Kidney (tissue), 14 donors: ENCODE data around the gene POGZ. TPM values are rescaled to one million over a fixed set of nuclear protein-coding genes. Genes with fewer than 3 reads are reported as not detected.

ENCODE experiments used
- DNase-seq, 5 donors: peaks; one replicate each; pipeline ENCODE4 v3.0.0-alpha.2; 2013 to 2020
- FAIRE-seq: peaks from 2 replicates; lab custom pipeline; 2012; peaks lifted over from hg19 to GRCh38; lab: Jason Lieb, UNC
- H3K27ac ChIP-seq, 2 donors: one replicate each; pipeline ENCODE4 v1.7.0; 2013; ENCODE audit warnings: low read depth in 2 of 2, low read length in 2 of 2, inconsistent platforms in 1 of 2
- H3K27me3 ChIP-seq: one replicate; pipeline ENCODE4 v1.7.1; 2013; ENCODE audit warnings: low read length, inconsistent platforms; ENCODE audit not compliant: control insufficient read depth, insufficient read depth
- H3K36me3 ChIP-seq, 3 donors: one replicate each; pipeline versions ENCODE4 v1.7.0 to v1.7.1; 2013; ENCODE audit warnings: low read length in 3 of 3, control low read depth in 1 of 3, inconsistent platforms in 1 of 3; ENCODE audit not compliant: insufficient read depth in 3 of 3, control insufficient read depth in 2 of 3
- H3K4me1 ChIP-seq, 3 donors: one replicate each; pipeline versions ENCODE4 v1.7.0 to v1.7.1; 2013; ENCODE audit warnings: low read length in 3 of 3, inconsistent platforms in 1 of 3, low read depth in 1 of 3; ENCODE audit not compliant: control insufficient read depth in 2 of 3, insufficient read depth in 2 of 3
- H3K4me3 ChIP-seq, 3 donors: one replicate each; pipeline versions ENCODE4 v1.7.0 to v1.8.1; 2013; ENCODE audit warnings: low read length in 3 of 3, control low read depth in 1 of 3, inconsistent platforms in 1 of 3
- H3K9ac ChIP-seq, 3 donors: one replicate each; pipeline versions ENCODE4 v1.7.0 to v1.7.1; 2013; ENCODE audit warnings: low read length in 3 of 3, control low read depth in 1 of 3, inconsistent platforms in 1 of 3
- H3K9me3 ChIP-seq, 3 donors: one replicate each; pipeline versions ENCODE4 v1.7.0 to v1.7.1; 2013; ENCODE audit warnings: low read length in 3 of 3, control low read depth in 1 of 3, inconsistent platforms in 1 of 3; ENCODE audit not compliant: control insufficient read depth in 2 of 3, insufficient read depth in 1 of 3
- CTCF ChIP-seq: IDR thresholded peaks from 3 replicates; pipeline ENCODE4 v1.5.1; 2012; ENCODE audit warnings: mild to moderate bottlenecking, moderate library complexity, borderline replicate concordance; ENCODE audit not compliant: insufficient read depth; ENCODE audit errors: extremely low read depth
- intact Hi-C: fragments of 100-400 bp; cut with DNase I; formaldehyde crosslinking; loops from one replicate; pipeline ENCODE4 v1.11.1; 2022
- polyA plus RNA-seq: library from polyadenylated mRNA; stranded (reverse); fragments of 350-450 nt; fragmentation: Illumina TruSeq; extraction: RNeasy Lipid Tissue Mini Kit (QIAGEN cat#74804); gene quantifications from one replicate; pipeline ENCODE4 v1.2.3, GENCODE V29; 2014; ENCODE audit warnings: low read depth, low replicate concordance; ENCODE audit not compliant: insufficient read depth
- total RNA-seq: library from RNA; stranded (reverse); fragmentation: NEBNext Ultra II Directional; extraction: Animal tissue kit (Norgen Biotek cat#: 25700); gene quantifications from one replicate; pipeline ENCODE4 v1.2.1, GENCODE V29; 2021
- donor health status: control.
- donor health status: control.
- donor health status: control.
- donor health status: control.
- donor health status: control.
- donor health status: DM: yes; HTN: yes; CAD: no.
- donor health status: Normal renal cell carcinoma (clear cell type).

Gene POGZ
- total and polyA plus RNA-seq, 2 donors from 2014 or later, result 16.4 to 96.6 TPM

- no peaks in the 10 kb centered on the region for H3K9me3 ChIP-seq
- TF ChIP-seq CTCF, result no peak
- intact Hi-C loops, result no loop called here
- H3K4me1 ChIP-seq, result peaks cover 2 to 11% (median 7%) of the 10 kb centered on the region in 3 donors
- no peak overlapping the region for H3K4me3 ChIP-seq
- H3K36me3 ChIP-seq, result no peaks in the 10 kb centered on the region
- H3K9ac ChIP-seq, result no peak overlapping the region
- FAIRE-seq (no peak), DNase-seq (no peak)
- H3K27ac ChIP-seq, result no peak overlapping the region
- no peaks in the 10 kb centered on the region for H3K27me3 ChIP-seq
Measured at GRCh38 chr1:151455231-151455630, 4.1 kb downstream of the POGZ start.

GRCh38 chr1:151447696-151448095 lies 11.6 kb downstream of the POGZ start:
- H3K4me3 ChIP-seq, result no peak overlapping the region
- H3K27ac ChIP-seq, result no peak overlapping the region
- no peaks in the 10 kb centered on the region for H3K27me3 ChIP-seq
- no peaks in the 10 kb centered on the region for H3K4me1 ChIP-seq
- DNase-seq, result no peak
- H3K9ac ChIP-seq, result no peak overlapping the region
- intact Hi-C loops, result no loop called here
- H3K36me3 ChIP-seq, result no peaks in the 10 kb centered on the region
- FAIRE-seq, result no peak
- TF ChIP-seq CTCF, result no peak
- no peaks in the 10 kb centered on the region for H3K9me3 ChIP-seq

GRCh38 chr1:151444783-151445177 lies 14.5 kb downstream of the POGZ start:
- H3K4me3 ChIP-seq, result no peak overlapping the region
- FAIRE-seq (no peak), DNase-seq (no peak)
- intact Hi-C loops, result no loop called here
- H3K9ac ChIP-seq, result no peak overlapping the region
- H3K27ac ChIP-seq, result no peak overlapping the region
- TF ChIP-seq CTCF, result no peak
- H3K9me3 ChIP-seq, result no peaks in the 10 kb centered on the region
- no peaks in the 10 kb centered on the region for H3K27me3 ChIP-seq
- H3K36me3 ChIP-seq, result peaks cover 0 to 8% (median 0%) of the 10 kb centered on the region in 3 donors
- peaks cover 0 to 4% (median 0%) of the 10 kb centered on the region in 3 donors for H3K4me1 ChIP-seq
